Keratinocyte (primary cell): ENCODE measurements around the gene SUPT6H. TPM values are rescaled to one million over a fixed set of nuclear protein-coding genes. Genes with fewer than 3 reads are reported as not detected.

Source experiments
- DNase-seq: peaks from one replicate; pipeline ENCODE4 v3.0.0-alpha.2; 2011; ENCODE audit warnings: low read depth, missing footprints, low spot score
- FAIRE-seq: peaks from 2 replicates; lab custom pipeline; 2011; peaks lifted over from hg19 to GRCh38; lab: Jason Lieb, UNC
- H2AFZ ChIP-seq: 2 replicates; pipeline ENCODE4 v1.6.0; 2012; ENCODE audit warnings: low read length, control low read depth, inconsistent platforms; ENCODE audit not compliant: control insufficient read depth
- H3K27ac ChIP-seq: 2 replicates; pipeline ENCODE4 v1.5.1; 2011; ENCODE audit warnings: low read length; ENCODE audit not compliant: control insufficient read depth, insufficient read depth
- H3K27me3 ChIP-seq: 3 replicates; pipeline ENCODE4 v1.6.0; 2011; ENCODE audit warnings: low read length; ENCODE audit not compliant: control insufficient read depth, insufficient read depth; ENCODE audit errors: extremely low read depth
- H3K36me3 ChIP-seq, 2 experiments: 2 replicates in 1 of 2; 3 replicates in 1 of 2; pipeline ENCODE4 v1.5.1; 2011; ENCODE audit warnings: low read length in 2 of 2, mild to moderate bottlenecking in 1 of 2; ENCODE audit not compliant: control insufficient read depth in 2 of 2, insufficient read depth in 2 of 2; ENCODE audit errors: extremely low read depth in 1 of 2
- H3K4me1 ChIP-seq: 3 replicates; pipeline ENCODE4 v1.5.1; 2011; ENCODE audit warnings: low read length; ENCODE audit not compliant: control insufficient read depth, insufficient read depth; ENCODE audit errors: extremely low read depth
- H3K4me2 ChIP-seq: 3 replicates; pipeline ENCODE4 v1.6.0; 2011; ENCODE audit warnings: low read depth, low read length; ENCODE audit not compliant: control insufficient read depth, insufficient read depth; ENCODE audit errors: extremely low read depth
- H3K4me3 ChIP-seq, 3 experiments: fragments of 200-600 bp in 1 of 3; sonication (generic) in 1 of 3; 2 replicates in 2 of 3; 3 replicates in 1 of 3; pipeline ENCODE4 v1.5.1; 2011 to 2016; ENCODE audit warnings: low read length in 3 of 3, mild to moderate bottlenecking in 3 of 3, control low read depth in 2 of 3, inconsistent platforms in 1 of 3, low read depth in 1 of 3, mixed read lengths in 1 of 3, mixed run types in 1 of 3, moderate library complexity in 1 of 3; ENCODE audit not compliant: control insufficient read depth in 2 of 3, insufficient read depth in 2 of 3; ENCODE audit errors: extremely low read depth in 1 of 3
- H3K79me2 ChIP-seq: 2 replicates; pipeline ENCODE4 v1.6.0; 2012; ENCODE audit warnings: low read length; ENCODE audit not compliant: control insufficient read depth, insufficient read depth
- H3K9ac ChIP-seq: 3 replicates; pipeline ENCODE4 v1.6.0; 2011; ENCODE audit warnings: low read length; ENCODE audit not compliant: control insufficient read depth, insufficient read depth; ENCODE audit errors: extremely low read depth
- H3K9me1 ChIP-seq: 3 replicates; pipeline ENCODE4 v1.6.0; 2011; ENCODE audit warnings: low read length; ENCODE audit not compliant: control insufficient read depth, insufficient read depth; ENCODE audit errors: extremely low read depth
- H3K9me3 ChIP-seq: 2 replicates; pipeline ENCODE4 v1.5.1; 2012; ENCODE audit warnings: low read depth, low read length; ENCODE audit not compliant: control insufficient read depth
- H4K20me1 ChIP-seq: 3 replicates; pipeline ENCODE4 v1.6.0; 2011; ENCODE audit warnings: low read length; ENCODE audit not compliant: control insufficient read depth, insufficient read depth; ENCODE audit errors: extremely low read depth
- EZH2 ChIP-seq: IDR thresholded peaks from one replicate; pipeline ENCODE4 v1.6.1; 2012; ENCODE audit warnings: inconsistent platforms, mild to moderate bottlenecking, low read length, moderate library complexity
- dilution Hi-C: fragments of 300-500 bp; cut with MboI; formaldehyde crosslinking; loops from one replicate; pipeline ENCODE4 v1.7.0; 2020; ENCODE audit warnings: low sequenced_read_pairs; ENCODE audit not compliant: extremely low pct_ligation_motif_present
- polyA plus RNA-seq, 5 experiments: library from polyadenylated mRNA; depleted of rRNA in 3 of 5; stranded (reverse) in 3 of 5; stranded (forward) in 1 of 5; unstranded in 1 of 5; fragments of >200 nt; gene quantifications; 1 replicate in 1 of 5; 2 replicates in 3 of 5; 3 replicates in 1 of 5; pipeline versions ENCODE4 v1.2.1 to v1.2.3, GENCODE V29; 2011 to 2012; ENCODE audit warnings: missing spikeins in 2 of 5, low read depth in 1 of 5, low replicate concordance in 1 of 5
- TF ChIP-seq, protein P1 (sequence below), 3 experiments: IDR thresholded peaks in 1 of 3; conservative IDR thresholded peaks in 1 of 3; optimal IDR thresholded peaks in 1 of 3; 2 replicates in 2 of 3; 3 replicates in 1 of 3; pipeline versions ENCODE3 to v1.5.1; 2011; ENCODE audit warnings: low read length in 3 of 3, mild to moderate bottlenecking in 3 of 3, moderate library complexity in 2 of 3, control low read depth in 1 of 3, inconsistent platforms in 1 of 3; ENCODE audit not compliant: insufficient read depth in 2 of 3; ENCODE audit errors: extremely low read depth in 1 of 3

Gene SUPT6H
- polyA plus RNA-seq, 1 donor (not counting 4 experiments of a cell fraction or from before 2014, with no cell fraction given), result 32.1 TPM

DNA sequence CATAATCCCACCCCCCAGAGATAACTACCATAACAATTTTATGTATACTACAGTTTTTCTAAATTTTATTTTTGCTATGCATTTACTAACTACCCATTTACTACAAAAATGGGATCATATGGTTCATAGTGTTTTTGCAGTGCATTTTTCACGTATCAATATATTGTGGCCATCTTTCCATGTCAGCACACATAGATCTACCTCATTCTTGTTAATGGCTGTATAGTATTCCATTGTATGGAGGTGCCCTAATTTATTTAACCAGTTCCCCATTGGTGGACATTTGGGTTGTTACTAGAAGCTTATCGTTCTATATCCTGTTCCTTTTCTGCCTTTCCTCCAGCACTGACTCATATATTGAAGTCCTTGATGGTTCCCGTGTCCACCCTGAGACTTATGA lies 27.0 kb downstream of the SUPT6H start:
- Histone ChIP-seq H3K79me2 (no peaks in the 10 kb centered on the region), H3K4me1 (no peaks in the 10 kb centered on the region), H3K27me3 (no peaks in the 10 kb centered on the region), H3K9me3 (no peaks in the 10 kb centered on the region), H4K20me1 (peaks cover 2% of the 10 kb centered on the region), H3K4me3 (no peak overlapping the region), H3K27ac (no peak overlapping the region), H3K9ac (no peak overlapping the region), H3K4me2 (no peak overlapping the region), H2AFZ (no peak overlapping the region), H3K9me1 (no peaks in the 10 kb centered on the region), H3K36me3 (peaks cover 54 to 56% of the 10 kb centered on the region in 2 experiments)
- dilution Hi-C loops, result no loop called here
- DNase-seq (no peak), FAIRE-seq (no peak)
- TF ChIP-seq, protein P1, sequence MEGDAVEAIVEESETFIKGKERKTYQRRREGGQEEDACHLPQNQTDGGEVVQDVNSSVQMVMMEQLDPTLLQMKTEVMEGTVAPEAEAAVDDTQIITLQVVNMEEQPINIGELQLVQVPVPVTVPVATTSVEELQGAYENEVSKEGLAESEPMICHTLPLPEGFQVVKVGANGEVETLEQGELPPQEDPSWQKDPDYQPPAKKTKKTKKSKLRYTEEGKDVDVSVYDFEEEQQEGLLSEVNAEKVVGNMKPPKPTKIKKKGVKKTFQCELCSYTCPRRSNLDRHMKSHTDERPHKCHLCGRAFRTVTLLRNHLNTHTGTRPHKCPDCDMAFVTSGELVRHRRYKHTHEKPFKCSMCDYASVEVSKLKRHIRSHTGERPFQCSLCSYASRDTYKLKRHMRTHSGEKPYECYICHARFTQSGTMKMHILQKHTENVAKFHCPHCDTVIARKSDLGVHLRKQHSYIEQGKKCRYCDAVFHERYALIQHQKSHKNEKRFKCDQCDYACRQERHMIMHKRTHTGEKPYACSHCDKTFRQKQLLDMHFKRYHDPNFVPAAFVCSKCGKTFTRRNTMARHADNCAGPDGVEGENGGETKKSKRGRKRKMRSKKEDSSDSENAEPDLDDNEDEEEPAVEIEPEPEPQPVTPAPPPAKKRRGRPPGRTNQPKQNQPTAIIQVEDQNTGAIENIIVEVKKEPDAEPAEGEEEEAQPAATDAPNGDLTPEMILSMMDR (optimal IDR thresholded peaks at IDR 0.05 in 1 of 3, IDR thresholded peaks at IDR 0.05 in 1 of 3, conservative IDR thresholded peaks at IDR 0.05 in 1 of 3; ENCODE audit: extremely low read depth in 1 of 3, insufficient read depth in 2 of 3, low read length in 3 of 3), result no peak
- no peak for TF ChIP-seq EZH2

DNA sequence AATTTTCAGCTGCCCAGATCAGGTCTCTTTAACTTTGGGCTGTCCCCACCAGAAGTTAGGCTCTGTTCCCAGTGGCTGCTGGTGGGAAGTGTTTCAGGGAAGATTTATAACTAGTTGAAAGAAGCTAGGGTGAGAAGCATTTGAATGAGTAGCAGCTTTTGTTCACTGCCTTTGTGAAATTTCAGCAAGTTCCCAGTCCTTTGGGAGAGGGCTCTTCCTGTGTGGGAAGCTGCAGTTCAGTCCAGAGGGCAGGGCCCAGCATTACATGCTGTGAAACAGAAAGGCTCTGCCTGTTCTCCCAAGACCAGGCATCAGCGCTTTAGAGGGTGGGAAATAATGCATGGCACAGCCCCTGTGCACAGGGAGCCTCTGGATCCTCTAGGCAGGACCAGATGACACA lies 31.9 kb downstream of the SUPT6H start:
- no peak overlapping the region for H3K9ac ChIP-seq
- no peaks in the 10 kb centered on the region for H3K9me1 ChIP-seq
- no peaks in the 10 kb centered on the region for H3K4me1 ChIP-seq
- dilution Hi-C loops, result no loop called here
- FAIRE-seq (no peak), DNase-seq (no peak)
- H3K4me2 ChIP-seq, result no peak overlapping the region
- no peaks in the 10 kb centered on the region for H4K20me1 ChIP-seq
- no peaks in the 10 kb centered on the region for H3K79me2 ChIP-seq
- TF ChIP-seq, protein P1 (optimal IDR thresholded peaks at IDR 0.05 in 1 of 3, IDR thresholded peaks at IDR 0.05 in 1 of 3, conservative IDR thresholded peaks at IDR 0.05 in 1 of 3; ENCODE audit: extremely low read depth in 1 of 3, insufficient read depth in 2 of 3, low read length in 3 of 3), result no peak
- TF ChIP-seq EZH2, result no peak
- no peak overlapping the region for H3K27ac ChIP-seq
- no peaks in the 10 kb centered on the region for H3K9me3 ChIP-seq
- H3K27me3 ChIP-seq, result no peaks in the 10 kb centered on the region
- H2AFZ ChIP-seq, result no peak overlapping the region
- H3K4me3 ChIP-seq, result no peak overlapping the region
- H3K36me3 ChIP-seq, result peaks cover 45 to 55% of the 10 kb centered on the region in 2 experiments
